C4-2B (cell line): ENCODE measurements around the gene ZNF354C.
A peak's percentile ranks its signal among the peaks of the same experiment; 100 is the strongest.

Experiments
- ZFX ChIP-seq: fragments of 450-650 bp; IDR thresholded peaks from 2 replicates; pipeline ENCODE4 v1.6.1; 2017
- TF ChIP-seq, protein P1 (sequence below): fragments of 450-650 bp; conservative IDR thresholded peaks from 2 replicates; pipeline ENCODE4 v1.5.1; 2017; ENCODE audit warnings: mild to moderate bottlenecking

DNA sequence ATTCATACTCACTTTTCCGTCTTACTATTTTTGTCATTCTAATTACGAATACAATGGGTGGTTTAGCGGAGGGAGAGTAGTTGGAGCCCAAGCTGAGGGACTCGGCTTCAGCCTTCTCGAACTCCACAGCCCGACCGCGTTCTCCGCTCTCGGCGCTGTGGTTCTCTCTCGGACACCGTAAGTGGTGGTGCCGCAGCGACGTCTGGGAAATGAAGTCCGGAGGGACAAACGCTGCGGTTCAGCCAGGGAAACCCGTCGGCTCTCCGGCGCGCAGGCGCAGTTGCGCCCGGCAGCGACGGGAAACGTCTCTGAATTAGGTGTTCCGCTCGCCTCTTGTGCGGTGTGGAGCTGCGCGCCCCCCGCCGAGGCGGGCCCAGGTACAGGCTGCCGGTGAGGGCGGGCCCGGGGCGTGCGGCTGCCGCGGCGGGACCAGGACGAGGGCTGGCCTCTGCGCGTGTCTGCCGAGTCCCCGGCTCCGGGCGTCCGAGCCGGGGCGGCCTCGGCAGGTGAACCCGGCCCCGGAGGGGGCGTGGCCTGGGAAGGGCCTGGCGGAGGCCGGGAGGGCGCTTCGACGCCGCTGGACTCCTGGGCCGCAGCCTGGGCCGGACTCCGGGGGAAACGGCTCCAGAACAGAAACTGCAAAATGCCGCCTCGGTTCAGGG is 36.5 kb upstream of the ZNF354C start, which contains the start of gene ZNF879:
- TF ChIP-seq, protein P1, sequence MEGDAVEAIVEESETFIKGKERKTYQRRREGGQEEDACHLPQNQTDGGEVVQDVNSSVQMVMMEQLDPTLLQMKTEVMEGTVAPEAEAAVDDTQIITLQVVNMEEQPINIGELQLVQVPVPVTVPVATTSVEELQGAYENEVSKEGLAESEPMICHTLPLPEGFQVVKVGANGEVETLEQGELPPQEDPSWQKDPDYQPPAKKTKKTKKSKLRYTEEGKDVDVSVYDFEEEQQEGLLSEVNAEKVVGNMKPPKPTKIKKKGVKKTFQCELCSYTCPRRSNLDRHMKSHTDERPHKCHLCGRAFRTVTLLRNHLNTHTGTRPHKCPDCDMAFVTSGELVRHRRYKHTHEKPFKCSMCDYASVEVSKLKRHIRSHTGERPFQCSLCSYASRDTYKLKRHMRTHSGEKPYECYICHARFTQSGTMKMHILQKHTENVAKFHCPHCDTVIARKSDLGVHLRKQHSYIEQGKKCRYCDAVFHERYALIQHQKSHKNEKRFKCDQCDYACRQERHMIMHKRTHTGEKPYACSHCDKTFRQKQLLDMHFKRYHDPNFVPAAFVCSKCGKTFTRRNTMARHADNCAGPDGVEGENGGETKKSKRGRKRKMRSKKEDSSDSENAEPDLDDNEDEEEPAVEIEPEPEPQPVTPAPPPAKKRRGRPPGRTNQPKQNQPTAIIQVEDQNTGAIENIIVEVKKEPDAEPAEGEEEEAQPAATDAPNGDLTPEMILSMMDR: no peak
- peak; percentile 77 for TF ChIP-seq ZFX
